ENCODE measurements around the gene UMAD1. TPM values are rescaled to one million over a fixed set of nuclear protein-coding genes. Genes with fewer than 3 reads are reported as not detected.

The UMAD1 gene
- total RNA-seq, 6 experiments from 2014 or later = 7.6 to 15.3 (median 9.5) TPM

DNA sequence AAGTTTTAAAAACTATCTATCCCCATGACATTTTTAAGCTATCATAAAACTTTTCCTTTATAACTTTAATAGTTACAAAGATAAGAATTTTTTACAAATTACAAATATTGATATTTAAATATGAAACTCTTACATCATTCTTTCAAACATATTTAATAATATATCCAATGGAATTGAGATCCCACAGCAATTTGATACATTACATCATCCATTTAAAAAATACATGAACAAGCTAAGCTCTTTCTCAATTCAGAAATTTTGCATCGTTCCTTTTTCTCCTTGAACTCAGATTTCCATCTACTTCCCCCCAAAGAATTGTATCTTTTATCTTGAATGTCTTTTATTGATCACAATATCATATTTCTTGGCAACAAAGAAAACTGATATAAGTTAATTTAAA lies 209.6 kb downstream of the UMAD1 start:
- no peak overlapping the region for H3K4me3 ChIP-seq
- DNase-seq = no peak
- no peak for TF ChIP-seq POLR2A (IDR thresholded peaks at IDR 0.05)
- TF ChIP-seq, protein P1, sequence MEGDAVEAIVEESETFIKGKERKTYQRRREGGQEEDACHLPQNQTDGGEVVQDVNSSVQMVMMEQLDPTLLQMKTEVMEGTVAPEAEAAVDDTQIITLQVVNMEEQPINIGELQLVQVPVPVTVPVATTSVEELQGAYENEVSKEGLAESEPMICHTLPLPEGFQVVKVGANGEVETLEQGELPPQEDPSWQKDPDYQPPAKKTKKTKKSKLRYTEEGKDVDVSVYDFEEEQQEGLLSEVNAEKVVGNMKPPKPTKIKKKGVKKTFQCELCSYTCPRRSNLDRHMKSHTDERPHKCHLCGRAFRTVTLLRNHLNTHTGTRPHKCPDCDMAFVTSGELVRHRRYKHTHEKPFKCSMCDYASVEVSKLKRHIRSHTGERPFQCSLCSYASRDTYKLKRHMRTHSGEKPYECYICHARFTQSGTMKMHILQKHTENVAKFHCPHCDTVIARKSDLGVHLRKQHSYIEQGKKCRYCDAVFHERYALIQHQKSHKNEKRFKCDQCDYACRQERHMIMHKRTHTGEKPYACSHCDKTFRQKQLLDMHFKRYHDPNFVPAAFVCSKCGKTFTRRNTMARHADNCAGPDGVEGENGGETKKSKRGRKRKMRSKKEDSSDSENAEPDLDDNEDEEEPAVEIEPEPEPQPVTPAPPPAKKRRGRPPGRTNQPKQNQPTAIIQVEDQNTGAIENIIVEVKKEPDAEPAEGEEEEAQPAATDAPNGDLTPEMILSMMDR (IDR thresholded peaks at IDR 0.05) = no peak
- ATAC-seq = no peak
- no peaks in the 10 kb centered on the region for H3K36me3 ChIP-seq
- WGBS (ENCODE audit: insufficient coverage, low coverage, low lambda C conversion rate, missing lambda C conversion rate) = 94% methylated on average over 1 of the region's 1 CpG
- H3K27me3 ChIP-seq = no peaks in the 10 kb centered on the region
- no peaks in the 10 kb centered on the region for H3K4me1 ChIP-seq
- no peak overlapping the region for H3K27ac ChIP-seq
- intact Hi-C loops (cut with DNase I) = no loop called here
- no peaks in the 10 kb centered on the region for H3K9me3 ChIP-seq

DNA sequence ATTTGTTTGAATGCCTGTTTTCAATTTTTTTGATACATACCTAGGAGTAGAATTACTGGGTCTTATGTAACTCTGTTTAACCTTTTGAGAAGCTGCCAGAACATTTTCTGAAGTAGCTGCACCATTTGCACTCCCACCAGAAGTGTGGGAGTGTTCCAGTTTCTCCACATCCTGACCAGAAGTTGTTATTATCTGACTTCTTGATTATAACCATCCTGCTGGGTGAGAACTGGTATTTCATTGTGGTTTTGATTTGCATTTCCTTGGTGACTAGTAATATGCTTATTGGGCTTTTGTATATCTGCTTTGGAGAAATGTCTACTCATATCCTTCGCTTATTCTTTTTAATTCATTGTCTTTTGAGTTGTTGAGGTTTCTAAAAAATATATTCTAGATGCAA lies 210.8 kb downstream of the UMAD1 start:
- intact Hi-C loops (cut with DNase I) = no loop called here
- no peaks in the 10 kb centered on the region for H3K9me3 ChIP-seq
- TF ChIP-seq POLR2A (IDR thresholded peaks at IDR 0.05) = no peak
- TF ChIP-seq, protein P1 (IDR thresholded peaks at IDR 0.05) = no peak
- no peak for ATAC-seq
- DNase-seq = no peak
- H3K4me1 ChIP-seq = no peaks in the 10 kb centered on the region
- WGBS (ENCODE audit: insufficient coverage, low coverage, low lambda C conversion rate, missing lambda C conversion rate) = 94% methylated on average over 1 of the region's 1 CpG
- H3K36me3 ChIP-seq = no peaks in the 10 kb centered on the region
- no peak overlapping the region for H3K27ac ChIP-seq
- H3K27me3 ChIP-seq = no peaks in the 10 kb centered on the region
- no peak overlapping the region for H3K4me3 ChIP-seq

DNA sequence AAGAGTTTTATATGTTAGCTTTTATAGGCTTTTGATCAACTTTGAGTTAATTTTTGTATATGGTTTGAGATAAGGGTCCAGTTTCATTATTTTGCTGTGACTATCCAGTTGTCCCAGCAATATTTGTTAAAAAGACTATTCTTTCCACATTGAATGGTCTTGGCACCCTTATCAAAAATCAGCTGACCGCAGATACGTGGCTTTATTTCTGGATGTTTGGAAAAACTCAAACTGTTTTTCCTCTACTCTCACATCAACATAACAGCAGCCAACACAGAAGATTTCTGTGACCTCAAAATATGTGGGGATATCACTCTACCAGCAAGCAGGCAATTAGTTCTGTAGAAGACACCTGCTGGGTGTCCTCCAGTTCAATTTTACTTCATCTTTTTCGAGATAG lies 211.4 kb downstream of the UMAD1 start:
- TF ChIP-seq POLR2A (IDR thresholded peaks at IDR 0.05) = no peak
- TF ChIP-seq, protein P1 (IDR thresholded peaks at IDR 0.05) = no peak
- H3K36me3 ChIP-seq = no peaks in the 10 kb centered on the region
- ATAC-seq = no peak

DNA sequence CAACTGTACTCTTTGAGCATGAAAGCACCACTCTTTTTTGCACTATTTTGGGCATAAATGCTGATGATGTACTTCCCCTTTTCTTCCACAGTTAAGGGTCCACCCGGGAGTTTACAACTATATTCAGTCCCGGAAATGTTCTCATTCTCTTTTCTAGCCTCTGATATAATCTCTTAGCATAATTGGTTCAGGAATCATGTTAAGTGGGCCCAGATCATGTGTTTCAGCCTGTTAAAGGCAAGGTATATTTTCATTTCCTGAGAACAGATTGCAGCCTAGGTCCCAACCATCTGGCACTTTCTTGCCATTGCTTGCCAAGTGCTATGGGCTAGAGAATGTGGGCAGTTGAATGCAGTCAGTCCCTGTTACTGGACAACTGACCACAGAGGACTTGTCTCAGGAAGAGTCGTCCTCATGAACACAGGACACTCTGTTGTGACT lies 216.6 kb downstream of the UMAD1 start:
- TF ChIP-seq, protein P1 (IDR thresholded peaks at IDR 0.05) = no peak
- TF ChIP-seq POLR2A (IDR thresholded peaks at IDR 0.05) = no peak
- no peak overlapping the region for H3K4me3 ChIP-seq
- H3K27me3 ChIP-seq = no peaks in the 10 kb centered on the region
- peaks cover 0 to 5% (median 0%) of the 10 kb centered on the region in 4 donors for H3K4me1 ChIP-seq
- DNase-seq = no peak
- no peak overlapping the region for H3K27ac ChIP-seq
- no peaks in the 10 kb centered on the region for H3K9me3 ChIP-seq
- no peak for ATAC-seq
- intact Hi-C loops (cut with DNase I) = no loop called here
- no peaks in the 10 kb centered on the region for H3K36me3 ChIP-seq
- 79% methylated on average over 3 of the region's 3 CpGs for WGBS (ENCODE audit: insufficient coverage, low coverage, low lambda C conversion rate, missing lambda C conversion rate)

More for the DNA sequence above, 211.4 kb downstream of the UMAD1 start:
- no peaks in the 10 kb centered on the region for H3K4me1 ChIP-seq
- intact Hi-C loops (cut with DNase I) = no loop called here
- no peak for DNase-seq
- no peak overlapping the region for H3K4me3 ChIP-seq
- no peaks in the 10 kb centered on the region for H3K9me3 ChIP-seq
- no peak overlapping the region for H3K27ac ChIP-seq
- H3K27me3 ChIP-seq = no peaks in the 10 kb centered on the region
- WGBS (ENCODE audit: insufficient coverage, low coverage, low lambda C conversion rate, missing lambda C conversion rate) = 85% methylated on average over 2 of the region's 3 CpGs

DNA sequence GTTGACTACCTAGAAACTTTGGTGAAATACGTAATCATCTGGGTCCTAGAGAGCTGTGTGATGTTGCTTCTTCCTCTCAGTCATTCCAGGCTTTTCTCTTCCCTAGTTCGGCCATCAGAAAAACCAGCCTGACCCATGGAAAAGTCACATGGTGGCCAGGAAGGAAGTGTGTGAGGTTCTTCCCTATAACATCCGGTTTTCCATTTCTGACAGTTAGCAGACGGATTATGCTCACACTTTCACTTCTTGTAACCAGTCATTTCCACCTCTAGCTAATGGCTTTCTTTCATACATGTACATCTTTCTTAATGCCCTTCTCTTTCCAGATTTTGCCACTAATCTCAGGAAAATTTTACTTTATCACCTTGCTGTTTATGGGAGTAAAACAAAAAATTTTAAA lies 218.0 kb downstream of the UMAD1 start:
- no peaks in the 10 kb centered on the region for H3K9me3 ChIP-seq
- no peak for TF ChIP-seq POLR2A (IDR thresholded peaks at IDR 0.05)
- TF ChIP-seq, protein P1 (IDR thresholded peaks at IDR 0.05) = no peak
- ATAC-seq (peak; percentile 18 to 25 (median 19)), DNase-seq (no peak)
- no peak overlapping the region for H3K27ac ChIP-seq
- 42% methylated on average over 4 of the region's 4 CpGs for WGBS (ENCODE audit: insufficient coverage, low coverage, low lambda C conversion rate, missing lambda C conversion rate)
- intact Hi-C loops (cut with DNase I) = no loop called here
- no peak overlapping the region for H3K4me3 ChIP-seq
- H3K4me1 ChIP-seq = peaks cover 0 to 5% (median 0%) of the 10 kb centered on the region in 4 donors
- no peaks in the 10 kb centered on the region for H3K27me3 ChIP-seq
- H3K36me3 ChIP-seq = no peaks in the 10 kb centered on the region
